GM18517 (cell line): ENCODE results near the gene NUDT12.

ENCODE experiments used
- ATAC-seq: cut with Tn5 transposase; IDR thresholded peaks from one replicate; pipeline ENCODE4 v1.9.1; 2021; ENCODE audit warnings: mild to moderate bottlenecking, moderate library complexity; ENCODE audit not compliant: unreplicated experiment

The NUDT12 gene

DNA sequence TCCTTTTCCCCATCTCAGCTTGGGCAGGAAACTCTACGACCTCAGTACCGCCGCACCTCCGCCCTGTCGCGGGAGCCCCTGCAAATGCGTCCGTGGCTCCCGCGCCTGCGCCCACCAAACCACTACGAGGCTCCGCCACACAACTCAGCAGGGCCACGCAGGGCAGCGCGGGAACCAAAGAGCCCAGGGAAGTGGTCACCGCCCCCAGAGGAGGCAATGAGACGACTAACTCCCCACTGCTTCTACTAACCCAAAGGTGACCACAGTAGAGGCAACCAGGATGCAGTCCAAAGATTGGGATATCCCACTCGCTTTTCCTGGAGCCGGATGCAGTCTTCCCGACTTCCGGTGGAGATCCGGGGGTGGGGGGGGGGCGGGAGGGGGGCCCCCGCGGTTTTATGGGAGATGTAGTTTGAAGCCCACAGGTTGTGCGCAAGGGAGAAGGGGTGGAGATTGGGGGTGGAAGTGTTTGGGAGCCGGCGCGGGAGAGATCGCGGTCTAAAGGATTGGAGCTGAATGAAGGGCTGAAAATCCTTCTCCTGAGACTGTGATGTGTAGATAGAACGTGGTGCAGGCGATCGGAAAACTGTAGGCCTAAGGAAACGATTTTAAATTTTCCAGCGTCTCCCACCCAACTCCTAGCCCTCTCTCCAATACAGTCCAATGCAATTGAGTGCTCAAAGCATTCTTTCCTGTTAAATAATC is at the start of gene NUDT12:
Gene NUDT12 (minus strand): TSS at position 337 of the 705 bp plus-strand sequence. CDS start 2,541 bp downstream, outside the sequence.
- ATAC-seq, result peak; percentile 88

DNA sequence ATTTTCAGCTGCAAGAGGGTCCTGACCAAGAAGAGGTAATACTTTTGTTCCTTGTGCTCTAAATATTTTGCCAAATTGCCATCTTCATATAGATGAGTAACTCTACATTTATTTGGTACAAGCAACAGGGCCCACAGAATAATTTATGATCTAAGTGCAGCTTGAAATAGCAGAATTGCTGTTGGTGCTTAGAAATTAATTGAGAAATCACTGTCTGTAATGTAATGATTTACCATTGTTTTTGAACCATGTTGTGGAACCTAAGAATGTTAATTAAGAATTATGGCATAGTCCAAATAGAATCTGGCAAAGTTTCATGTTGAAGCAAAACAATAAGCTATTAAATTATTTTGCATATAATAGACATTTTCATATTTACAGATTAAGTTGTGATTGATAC is 44.8 kb upstream of the NUDT12 start:
- ATAC-seq, result no peak

DNA sequence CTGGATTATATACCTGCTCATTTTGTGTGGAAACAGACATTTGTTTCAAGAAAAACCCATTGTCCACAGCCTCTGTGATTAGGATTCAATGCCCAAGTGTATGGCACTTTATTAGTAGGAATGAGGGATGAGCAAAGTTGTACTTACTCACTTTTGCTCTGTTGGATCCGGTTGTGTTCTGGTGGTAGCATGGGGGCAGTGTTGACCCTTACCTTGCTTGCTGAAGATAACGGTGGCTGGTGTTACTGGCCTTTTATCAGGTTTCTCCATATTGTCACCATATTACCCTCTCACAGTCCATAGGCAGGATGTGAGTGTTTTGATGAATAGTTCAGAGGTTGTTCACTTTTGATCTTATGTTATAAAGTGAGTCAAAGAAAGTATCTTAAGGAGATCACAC is 42.7 kb upstream of the NUDT12 start:
- ATAC-seq, result no peak

DNA sequence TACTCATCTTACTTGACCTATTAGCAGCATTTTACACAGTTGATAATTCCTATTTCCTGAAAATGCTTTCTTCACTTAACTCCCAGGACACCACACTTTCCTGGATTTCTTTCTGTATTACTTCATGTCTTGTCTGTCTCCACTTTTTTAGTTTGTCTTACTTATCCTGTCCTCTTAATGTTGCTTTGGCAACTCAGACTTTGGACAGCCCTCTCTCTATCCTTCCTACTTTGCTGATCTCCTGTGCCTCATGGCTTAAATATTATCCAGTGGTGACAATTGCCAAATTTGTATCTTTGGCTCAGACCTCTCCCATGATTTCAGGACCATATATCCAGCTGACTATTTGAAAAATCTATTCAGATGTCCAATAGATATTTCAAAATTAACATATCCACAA is 39.8 kb upstream of the NUDT12 start:
- ATAC-seq, result no peak

DNA sequence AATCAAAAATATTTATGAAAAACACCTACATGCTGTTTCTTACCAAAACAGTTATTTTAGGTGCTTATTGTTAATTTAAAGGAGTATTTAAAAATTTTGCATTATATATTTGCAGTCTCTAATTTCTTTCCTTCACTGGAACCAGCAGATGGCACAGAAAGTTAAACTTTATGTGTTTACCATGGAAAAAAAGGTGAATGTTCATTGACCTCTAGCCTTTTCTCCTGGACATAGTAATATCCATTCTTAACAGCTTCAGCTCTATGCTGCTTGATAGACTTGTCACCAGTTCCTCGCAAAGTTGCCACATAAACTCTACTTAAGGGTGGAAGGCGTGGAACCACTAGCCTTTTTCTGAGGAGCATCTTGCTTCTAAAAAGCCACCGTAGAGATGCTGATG is 38.7 kb upstream of the NUDT12 start:
- ATAC-seq, result no peak

DNA sequence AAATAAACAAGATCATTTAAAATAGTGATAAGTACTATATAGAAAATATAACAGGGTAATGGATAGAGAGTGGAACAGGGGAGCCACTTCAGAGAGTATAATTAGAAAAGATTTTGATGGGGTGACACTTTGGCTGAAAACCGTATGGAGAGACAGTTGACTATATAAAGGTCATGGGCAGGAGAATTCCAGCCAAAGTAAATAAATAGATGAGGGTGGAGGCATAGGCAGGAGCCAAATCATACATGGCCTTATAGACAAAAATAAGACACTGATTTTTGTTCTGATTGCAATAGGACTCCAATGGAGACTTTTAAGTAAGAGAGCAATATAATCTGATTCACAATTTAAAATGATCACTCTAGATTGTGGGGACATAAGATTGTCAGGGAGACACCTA is 37.5 kb upstream of the NUDT12 start:
- ATAC-seq, result no peak

DNA sequence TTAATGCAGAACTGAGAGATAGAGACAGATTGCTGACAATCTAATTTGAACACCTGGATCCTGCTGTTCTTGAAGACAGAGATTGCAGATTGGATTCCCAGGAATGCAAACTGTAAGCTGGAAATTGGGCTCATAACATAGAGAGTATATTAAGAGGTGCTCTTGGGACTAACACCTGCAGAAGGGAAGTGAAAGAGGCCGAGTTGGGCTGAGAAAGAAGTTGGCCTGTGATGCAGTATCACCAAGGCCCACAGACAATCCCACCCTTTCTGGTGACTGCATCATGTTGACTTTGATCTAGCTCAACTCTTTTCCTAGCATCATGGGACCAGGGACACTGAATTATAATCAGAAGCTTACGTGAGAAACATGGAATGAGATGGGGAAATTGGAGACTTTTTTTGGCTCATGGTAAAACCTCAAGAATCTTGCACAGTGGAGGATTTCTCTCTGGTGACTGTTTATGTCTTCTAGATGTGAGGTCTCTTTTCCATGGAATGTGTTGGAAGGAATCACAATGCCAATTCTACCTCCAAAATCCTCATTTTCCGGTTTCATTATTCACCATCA is 36.5 kb upstream of the NUDT12 start:
- no peak for ATAC-seq

DNA sequence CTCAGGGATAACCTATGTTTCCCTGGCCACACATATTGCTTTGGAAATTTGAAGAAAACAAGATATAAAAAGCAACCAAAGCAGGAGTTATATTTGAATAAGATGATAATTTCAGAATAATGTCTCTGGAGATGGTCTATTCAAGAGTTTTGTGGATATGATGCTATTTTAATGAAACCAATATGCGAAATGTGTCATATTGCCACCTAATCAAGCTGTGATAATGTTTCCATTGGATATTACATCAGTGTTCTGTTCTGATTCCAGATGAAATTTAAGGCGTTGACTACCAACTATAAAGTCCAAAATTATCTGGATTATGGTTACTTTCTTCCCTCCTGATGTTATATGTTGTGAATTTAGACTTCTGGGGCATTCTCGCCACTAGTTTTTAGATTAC is 27.6 kb upstream of the NUDT12 start:
- no peak for ATAC-seq

DNA sequence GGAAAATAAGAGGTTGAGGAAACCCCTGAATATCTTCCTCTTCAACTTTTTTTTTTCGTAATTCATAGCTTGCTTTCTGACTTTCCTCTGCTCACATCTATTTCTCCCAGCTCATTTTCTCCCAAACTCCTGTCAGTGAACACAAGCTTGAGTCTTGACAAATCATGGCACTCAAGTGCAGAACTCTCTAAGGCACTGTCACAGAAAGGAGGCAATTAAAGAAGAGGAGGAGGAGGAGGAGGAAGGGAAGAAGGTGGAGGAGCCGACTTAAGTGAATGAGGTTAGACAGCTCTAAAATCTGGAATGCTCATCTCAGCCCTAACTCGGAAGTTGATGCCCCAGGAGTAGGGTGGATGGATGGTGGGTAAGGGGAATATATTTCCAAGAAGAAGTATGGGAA is 27.2 kb upstream of the NUDT12 start:
- no peak for ATAC-seq

DNA sequence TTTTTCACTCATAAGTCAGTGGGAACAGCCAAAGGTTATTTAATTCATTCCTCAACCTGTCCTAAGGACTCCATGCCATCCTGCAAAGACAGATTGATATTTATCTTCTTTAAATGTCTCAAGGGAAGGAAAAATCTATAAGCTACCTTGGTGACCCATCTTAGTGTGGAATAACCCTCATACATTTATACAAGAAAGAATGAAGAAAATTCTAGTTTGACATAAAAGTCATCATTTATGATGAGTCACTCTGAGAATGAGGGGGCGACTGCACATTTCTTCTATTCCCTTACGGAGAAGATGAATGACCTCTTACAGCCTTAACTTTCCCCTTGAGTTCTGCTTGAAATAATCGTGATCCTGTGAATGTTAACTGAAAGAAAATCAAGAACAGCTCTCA is 26.8 kb upstream of the NUDT12 start:
- no peak for ATAC-seq

DNA sequence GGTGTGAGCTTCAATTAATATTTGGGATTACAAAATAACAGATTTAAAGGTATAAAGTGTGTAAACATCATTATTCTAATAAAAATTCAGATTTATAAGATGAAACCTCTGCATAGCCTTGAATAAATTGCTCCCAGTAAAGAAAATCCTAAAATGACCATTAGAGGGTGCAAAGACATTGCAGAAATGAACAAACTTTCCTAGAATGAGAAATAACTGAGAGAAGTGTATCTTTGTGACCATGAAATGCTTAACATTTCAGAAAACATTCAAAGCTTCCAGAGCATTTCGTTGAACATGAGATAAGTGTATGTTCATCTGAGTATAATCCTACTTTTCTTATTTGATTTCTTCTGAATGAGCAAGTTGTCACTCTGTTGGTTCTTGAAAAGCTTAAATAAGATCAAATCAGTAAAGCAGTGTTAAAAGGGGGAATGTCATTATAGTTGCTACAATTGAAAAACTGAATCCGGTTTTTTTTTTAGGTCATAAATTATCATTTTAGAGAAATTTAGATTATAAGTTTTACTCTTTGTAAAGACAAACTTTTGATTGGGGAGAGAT is 24.7 kb upstream of the NUDT12 start:
- no peak for ATAC-seq

DNA sequence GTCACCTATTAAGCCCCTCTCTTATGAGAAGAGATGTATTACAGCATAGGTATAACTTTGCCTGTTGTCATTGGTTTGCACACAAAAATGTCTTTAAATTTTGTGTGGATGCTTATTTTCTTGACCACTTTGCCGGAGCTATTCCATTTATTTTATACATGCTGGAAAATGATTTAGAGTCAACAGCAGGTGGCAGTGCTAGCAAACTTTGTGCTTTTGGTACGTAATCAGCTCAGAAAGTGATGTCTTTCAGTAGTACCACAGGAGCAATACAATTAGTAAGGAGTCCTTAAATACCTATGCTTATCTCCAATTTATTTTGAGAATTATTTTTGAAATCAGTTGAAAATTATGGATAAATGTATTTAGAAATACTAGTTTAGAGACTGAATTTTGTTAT is 19.8 kb upstream of the NUDT12 start:
- peak; percentile 51 for ATAC-seq

DNA sequence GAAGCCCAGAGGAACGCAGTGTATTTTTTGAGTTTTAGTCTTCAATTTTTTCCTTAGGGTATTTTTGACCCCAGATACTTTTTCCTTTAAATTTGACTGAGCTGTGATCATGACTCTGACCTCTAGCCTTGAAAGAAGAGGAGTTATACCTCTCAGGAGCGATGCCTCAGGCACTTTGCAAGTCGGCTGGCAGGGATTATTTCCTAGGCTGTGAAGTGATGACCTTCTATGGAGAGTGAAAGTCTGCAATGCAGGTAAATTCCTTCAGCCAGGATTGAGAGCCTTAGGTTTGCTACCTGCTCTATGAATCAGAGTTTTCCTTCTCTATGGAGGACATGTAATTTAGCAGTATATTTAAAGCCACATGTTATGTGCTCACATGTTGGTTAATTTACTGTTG is 10.8 kb upstream of the NUDT12 start:
- ATAC-seq, result no peak

DNA sequence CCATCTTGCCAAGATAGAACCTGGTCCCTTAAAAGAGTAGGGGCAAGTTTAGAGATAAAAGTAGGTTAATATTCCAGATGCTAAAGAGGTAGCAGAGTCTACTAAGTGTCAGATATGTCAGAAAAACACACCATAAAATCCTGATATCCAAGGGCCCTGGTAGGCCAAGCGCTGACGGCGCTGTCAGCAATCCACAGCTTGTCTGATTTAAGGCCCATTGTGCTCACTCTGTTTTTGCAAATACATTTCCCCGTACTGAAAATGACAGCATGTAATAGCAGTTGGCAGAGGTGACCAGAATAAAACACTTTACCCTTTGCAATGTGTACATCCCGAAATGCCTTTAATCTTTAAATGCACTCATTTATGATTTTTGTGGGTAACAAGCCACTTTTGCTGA is 9.9 kb upstream of the NUDT12 start:
- ATAC-seq, result no peak

DNA sequence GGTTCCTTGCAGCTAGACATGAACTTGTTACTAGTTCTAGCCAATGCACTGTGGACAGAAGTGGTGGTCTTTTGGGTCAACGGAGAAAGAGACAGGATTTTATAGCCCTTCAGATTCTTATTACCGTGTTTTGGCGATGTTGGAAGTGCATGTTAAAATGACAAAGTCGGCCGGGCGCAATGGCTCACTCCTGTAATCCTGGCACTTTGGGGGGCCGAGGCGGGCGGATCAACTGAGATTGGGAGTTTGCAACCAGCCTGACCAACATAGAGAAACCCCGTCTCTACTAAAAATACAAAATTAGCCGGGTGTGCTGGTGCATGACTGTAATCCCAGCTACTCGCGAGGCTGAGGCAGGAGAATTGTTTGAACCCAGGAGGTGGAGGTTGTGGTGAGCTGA is 9.1 kb upstream of the NUDT12 start:
- no peak for ATAC-seq

DNA sequence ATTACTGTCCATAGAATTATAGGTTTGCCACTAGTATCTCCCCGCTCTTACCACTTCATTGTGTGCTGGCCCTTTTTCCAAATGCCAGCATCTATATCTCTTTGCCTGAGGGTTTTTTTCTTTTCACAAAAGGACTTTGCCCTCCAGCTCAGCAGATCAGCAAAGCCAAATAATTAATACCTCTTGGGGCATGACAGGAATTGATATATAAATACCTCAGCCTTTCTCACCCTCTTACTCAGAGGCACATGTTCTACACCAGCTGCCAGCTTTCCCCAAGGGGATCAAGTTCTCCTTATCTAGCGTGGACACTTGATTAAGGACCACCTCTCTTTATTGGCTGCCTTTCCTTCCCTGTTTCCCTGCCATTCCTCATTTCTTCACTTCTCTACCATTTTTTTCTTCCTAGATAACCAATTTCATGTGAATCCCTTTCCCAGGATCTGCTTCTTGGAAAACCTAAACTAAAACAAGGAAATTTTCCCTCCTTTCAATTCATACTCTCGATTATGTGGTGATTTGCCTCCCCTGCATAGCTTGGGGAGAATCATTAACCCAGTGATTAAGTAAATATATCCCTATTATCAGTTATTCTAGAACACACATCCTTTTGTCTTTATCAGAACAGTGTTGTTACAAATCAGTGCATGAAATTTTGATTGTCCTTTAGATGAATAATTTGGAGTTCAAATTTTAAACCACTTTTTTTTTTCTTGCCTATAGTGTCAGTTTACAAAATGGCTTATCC is 6.9 kb upstream of the NUDT12 start:
- ATAC-seq, result no peak

DNA sequence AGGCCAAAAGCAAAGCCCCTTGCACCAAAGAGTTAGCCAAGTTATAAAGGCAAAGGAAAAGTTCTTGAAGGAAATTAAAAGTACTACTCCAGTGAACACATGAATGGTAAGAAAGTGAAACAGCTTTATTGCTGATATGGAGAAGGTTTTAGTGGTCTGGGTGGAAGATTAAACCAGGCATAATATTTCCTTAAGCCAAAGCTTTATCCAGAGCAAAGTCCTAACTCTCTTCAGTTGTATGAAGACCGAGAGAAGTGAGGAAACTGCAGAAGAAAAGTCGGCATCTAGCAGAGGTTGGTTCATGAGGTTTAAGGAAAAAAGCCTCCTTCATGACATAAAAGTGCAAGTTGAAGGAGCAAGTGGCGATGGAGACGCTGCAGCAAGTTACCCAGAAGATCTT is 3.1 kb upstream of the NUDT12 start:
- no peak for ATAC-seq

DNA sequence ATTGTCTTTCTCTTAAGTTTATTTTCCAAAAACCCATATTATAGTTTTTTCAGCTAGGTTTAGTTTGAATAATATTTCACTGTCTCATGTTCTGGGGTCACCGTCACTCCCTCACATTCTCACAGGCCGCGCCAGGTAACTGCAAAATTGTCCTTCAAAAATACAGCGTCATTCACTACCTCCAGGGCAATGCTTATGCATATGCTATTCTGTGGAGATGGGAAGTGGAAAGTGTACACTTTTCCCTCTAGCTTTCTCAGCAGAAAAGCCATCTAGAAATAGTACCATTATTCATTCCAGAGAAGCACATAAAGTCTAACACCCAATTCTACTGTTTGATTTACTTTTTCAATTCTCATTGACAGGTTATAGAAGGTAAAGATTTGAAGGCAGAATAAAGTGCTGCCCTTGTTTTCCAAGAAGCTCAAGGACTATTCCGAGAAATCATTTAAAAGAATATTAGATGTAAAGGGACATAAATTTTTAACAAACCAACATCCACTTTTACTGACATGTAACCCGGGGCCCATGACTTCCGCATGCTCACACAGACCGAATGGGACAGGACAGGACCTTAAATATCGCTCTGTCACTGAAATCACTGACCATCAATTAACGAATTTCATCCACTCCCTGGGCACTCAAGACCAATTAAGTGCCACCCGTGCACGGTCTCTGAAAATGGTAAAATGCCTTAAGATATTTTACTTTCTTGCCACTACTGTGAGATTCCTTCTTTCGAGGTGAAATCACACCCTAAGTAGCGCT is 720 bp downstream of the NUDT12 start:
- peak; percentile 54 for ATAC-seq

DNA sequence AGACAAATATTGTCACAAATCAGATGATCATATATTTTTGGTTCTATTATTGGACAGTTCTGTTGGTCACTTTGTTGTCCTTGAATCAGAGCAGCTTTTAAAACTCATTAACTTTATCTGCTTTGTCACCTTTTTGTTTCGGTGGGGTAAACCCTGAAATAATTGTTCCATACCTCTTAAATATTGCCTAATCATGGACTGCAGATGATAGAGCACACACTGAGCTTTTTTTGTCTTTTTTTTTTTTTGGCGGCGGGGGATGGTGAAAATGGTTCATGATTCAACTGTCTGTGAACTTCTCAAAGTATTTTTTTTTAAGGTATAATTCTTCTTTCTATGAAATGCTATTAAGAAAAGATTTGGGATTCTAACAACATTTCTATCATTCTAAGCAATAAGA is 1.8 kb downstream of the NUDT12 start:
- ATAC-seq, result no peak

DNA sequence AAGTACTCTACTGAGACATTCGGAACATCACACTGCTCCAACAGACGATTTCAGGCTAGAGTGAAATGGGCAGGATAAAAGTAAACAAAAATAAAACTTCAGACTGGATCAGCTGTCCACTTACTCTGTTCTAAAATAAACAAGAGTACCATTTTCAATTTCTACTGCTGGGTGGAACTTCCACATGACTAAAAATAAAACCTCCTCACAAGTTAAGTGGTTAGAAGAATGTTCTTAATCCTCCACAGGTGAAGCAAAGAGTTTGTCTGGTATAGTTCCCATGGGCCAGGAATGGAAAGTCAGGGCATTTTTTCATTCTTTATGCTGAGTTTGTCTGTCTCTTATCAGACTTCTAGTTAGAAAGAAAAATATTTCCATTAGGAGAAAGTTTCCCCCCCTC is 15.7 kb downstream of the NUDT12 start:
- ATAC-seq, result no peak

DNA sequence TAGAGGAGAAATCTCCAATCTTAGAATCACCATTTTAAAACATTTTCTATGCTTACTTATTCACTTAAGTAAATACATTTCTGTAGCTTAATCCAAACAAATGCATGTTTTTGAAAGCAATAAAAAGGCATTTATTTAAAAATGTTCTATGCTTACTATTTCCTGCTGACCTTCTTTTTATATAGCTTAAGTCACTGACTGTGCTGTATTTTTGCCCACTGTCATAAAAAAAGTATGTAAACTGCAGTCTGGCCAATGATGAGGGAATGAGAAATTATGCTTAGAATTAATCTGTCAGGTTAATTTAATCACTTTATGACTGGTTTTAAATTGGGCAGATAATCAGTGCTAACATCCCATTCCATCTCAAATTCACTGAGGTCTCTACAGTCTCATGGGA is 20.1 kb downstream of the NUDT12 start:
- ATAC-seq, result no peak
